Glomerular endothelial cell (primary cell): ENCODE data around the gene SPINDOC. TPM values are rescaled to one million over a fixed set of nuclear protein-coding genes. Genes with fewer than 3 reads are reported as not detected.
"Not testable (repeated sequence)": the region's sequence is repeated elsewhere in the genome, so short reads cannot be mapped to it uniquely, and the experiment has no call there.

Experiments
- DNase-seq: peaks from one replicate; pipeline ENCODE4 v3.0.0-alpha.2; 2011; ENCODE audit warnings: low read depth, low spot score; ENCODE audit errors: extremely low read depth
- total RNA-seq: library from RNA; depleted of rRNA; stranded (reverse); fragments of >200 nt; gene quantifications from 2 replicates; pipeline ENCODE4 v1.2.3, GENCODE V29; 2015

Gene SPINDOC, protein sequence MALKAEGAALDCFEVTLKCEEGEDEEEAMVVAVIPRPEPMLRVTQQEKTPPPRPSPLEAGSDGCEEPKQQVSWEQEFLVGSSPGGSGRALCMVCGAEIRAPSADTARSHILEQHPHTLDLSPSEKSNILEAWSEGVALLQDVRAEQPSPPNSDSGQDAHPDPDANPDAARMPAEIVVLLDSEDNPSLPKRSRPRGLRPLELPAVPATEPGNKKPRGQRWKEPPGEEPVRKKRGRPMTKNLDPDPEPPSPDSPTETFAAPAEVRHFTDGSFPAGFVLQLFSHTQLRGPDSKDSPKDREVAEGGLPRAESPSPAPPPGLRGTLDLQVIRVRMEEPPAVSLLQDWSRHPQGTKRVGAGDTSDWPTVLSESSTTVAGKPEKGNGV
- total RNA-seq = 33.3 and 41.6 TPM in 2 replicates

GRCh38 chr11:63813035-63813562 lies at the start of gene SPINDOC:
SPINDOC (plus strand) TSS chr11:63813456; CDS start chr11:63813687, 231 bp downstream.
- no peak for DNase-seq

DNA sequence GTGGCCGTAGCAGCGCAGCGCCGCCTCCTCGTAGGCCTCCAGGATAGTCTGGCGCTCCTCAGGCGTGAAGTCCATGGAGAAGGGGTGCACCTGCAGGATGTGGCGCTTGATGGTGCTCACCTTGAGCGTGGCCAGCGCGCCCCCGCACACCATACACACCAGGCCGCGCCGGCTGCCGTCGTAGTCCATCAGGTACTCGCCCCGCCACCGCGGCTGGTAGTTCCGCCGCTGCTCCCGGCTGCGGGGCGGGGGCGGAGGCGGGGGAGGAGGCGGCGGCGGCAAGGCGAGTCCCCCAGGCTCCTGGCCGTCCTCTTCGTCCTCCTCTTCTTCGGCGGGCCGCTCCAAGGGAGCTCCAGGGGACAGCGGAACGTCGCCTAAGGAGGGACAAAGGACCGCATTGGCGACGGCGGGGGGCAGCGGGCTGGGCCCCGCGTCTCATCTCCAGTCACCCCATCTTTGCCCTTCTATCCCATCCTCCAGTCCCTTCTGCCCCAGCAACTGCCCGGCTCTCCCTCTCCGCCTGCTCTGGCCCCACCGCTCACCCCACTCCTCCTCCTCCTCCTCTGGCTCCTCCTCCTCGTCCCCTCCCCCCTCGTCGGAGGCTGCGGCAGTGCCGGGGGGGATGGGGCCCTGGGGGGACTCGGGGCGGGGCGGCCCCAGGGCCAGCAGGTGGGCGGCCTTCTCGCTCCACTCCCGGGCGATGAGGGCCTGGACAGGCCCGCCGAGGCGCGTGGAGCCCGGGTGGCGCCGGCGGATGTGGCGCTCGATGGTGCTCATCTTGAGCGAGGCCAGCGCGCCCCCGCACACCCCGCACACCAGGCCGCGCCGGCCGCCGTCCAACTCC lies 49.5 kb upstream of the SPINDOC start:
- no peak for DNase-seq

- DNase-seq = no peak
Measured at GRCh38 chr11:63764340-63764678, 48.9 kb upstream of the SPINDOC start.

DNA sequence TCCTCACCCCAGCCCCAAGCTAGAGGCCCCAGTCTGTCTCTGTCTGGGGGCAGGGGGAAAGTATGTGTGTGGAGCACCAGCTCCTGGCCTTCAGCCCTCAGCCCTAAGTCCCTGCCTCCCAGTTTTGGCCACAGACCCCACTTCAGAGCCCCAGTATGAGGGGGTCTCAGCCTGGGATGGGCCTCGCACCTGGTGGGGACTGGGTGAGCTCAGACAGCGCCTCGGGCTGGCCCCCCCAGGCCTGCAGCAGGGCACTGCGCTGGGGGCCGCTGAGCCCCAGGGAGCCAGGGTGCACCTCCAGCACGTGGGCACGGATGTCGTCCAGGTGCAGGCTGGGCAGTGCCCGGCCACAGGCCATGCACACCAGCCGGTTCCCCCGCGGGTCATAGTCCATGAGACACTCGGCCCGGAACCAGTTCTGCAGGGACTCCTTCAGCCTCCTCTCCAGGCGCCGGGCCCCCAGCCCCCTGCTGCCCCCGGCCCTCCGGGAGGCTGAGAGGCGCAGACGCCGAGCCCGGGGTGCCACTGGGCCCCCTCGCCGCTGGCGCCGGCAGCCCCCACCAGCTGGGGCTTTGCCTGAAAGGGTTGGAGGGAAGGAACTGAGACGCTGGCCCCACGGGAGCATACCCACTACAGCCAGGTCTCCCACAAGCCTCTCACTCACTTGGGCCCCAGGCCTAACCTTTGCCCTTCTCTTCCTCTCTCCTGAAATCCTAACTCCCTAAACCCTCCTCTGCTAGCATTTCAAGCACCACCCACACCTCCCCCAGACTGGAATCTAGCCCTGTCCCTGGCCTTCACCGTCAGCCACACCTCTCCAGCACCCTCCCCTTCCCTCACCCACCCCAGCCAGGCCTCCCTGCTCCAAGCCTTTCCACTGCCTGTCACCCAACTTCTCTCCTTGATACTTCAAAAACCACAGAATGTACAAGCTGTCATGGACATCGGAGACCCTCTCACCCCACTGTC lies 48.3 kb upstream of the SPINDOC start:
- no peak for DNase-seq

- DNase-seq = no peak
Measured at GRCh38 chr11:63765688-63766241, 47.5 kb upstream of the SPINDOC start.

GRCh38 chr11:63766531-63767235 lies 46.6 kb upstream of the SPINDOC start:
- no peak for DNase-seq

- no peak for DNase-seq
Measured at GRCh38 chr11:63767267-63767564, 46.0 kb upstream of the SPINDOC start.

GRCh38 chr11:63767565-63768236 lies 45.6 kb upstream of the SPINDOC start:
- peak; percentile 57 for DNase-seq

DNA sequence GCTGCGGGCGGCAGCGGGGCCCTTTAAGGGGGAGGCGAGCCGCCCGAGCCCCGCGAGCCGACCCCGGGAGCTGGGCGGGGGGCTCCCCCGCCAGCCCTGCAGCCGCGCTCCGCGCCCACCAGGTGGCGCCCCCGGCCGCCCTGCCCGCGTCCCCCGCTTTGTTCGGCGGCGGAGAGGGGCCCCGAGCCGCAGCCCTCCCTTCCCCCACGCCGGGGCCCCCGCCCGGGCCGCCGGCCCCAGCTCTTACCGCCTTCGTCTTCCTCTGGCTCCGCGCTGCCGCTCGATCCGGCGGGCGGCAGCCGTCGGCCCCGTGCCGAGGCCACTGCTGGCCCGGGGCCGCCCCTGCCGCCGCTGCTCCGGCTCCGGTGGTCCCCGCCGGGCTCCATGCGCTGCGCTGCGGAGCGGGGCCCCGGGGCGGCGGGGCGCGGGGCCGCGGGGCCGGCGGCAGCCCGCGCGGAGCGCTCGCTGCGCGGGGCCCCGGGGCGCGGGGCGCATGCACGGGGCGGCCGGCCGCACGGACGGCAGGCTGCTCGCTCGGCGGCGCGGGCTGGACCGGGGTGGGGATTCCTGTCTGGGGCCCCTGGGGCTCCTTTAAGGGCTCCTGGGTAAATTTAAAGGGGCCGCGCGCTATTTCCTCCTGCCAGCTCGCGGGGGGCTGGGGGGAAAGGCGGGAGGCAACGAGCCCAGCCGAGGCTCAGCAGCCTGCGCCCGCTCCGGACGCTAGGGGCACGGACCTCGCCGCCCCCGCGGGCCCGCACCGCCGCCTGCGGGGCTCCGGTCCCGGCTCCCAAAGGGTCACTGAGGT lies 44.8 kb upstream of the SPINDOC start, which contains the start of gene ZFTA:
Gene ZFTA (minus strand): TSS at position 539 of the 805 bp plus-strand sequence. CDS start 153 bp downstream, at position 386.
- no peak for DNase-seq

DNA sequence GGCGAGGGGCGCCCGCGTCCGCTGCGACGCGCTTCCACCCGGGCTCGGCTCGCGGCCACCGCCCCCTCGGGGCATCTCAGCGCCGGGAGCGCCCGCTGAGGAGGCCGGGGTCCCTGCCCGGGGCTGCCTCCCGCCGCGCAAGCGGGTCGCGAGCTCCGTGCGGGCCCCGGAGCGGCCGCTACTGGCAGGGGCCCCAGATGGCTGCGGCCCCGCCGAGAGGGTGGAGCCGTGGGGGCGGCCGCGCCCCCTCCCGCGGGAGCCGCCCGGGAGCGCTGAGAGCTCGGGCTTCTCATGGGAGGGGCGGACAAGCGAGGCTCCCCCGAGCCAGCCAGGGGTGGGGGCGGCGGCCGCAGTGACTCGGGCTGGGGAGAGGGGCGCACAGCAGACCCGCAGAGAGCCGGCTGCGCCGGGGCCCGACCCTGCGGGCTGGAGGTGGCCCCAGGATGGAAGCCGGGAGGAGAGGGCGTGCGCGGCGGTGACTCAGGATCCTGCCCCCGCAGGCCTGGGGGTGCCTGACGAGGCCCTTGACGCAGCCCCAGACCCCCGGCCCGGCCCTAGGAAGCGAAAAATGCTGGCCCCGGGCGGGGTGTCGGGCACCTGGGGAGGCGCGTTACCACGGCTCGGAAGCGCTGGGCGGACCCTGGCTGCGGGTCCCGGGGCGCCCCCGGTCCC lies 44.1 kb upstream of the SPINDOC start:
- DNase-seq = no peak

DNA sequence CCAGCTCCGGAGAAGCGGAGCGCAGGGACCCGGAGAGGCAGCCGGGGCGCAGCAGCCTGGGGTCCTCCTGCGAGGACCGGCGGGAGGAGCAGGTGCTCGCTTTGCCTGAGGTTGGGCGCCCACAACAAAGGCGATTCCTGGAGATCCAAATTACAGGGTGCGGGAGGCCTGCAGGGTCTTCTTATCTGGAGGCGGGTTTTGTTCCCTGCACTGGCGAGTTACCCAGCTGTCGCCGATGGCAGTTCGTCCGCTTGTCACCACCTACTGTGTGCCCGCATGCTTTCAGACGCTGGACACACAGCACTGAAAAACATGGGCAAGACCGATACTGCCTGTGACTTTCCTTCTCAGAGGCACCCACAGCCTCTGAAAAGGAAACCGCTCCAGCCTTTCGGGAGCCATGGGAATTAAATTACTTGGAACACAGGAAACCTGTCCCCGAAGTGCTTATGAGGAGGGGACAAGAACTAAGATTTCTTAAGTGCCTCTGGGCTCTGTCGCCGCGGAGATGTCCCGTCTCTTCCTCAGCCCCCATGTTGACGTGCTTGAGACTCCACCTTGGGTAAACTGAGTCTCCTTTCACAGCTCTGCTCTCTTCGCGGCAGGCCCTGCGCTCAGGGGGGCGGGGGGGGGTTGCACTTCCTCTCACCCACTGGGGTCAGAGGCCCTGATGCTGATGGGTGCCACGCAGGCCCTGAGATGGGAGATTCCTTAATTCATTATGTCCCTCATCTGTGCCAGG lies 43.4 kb upstream of the SPINDOC start:
- DNase-seq = no peak

- no peak for DNase-seq
Measured at GRCh38 chr11:63770763-63771162, 42.5 kb upstream of the SPINDOC start.

DNA sequence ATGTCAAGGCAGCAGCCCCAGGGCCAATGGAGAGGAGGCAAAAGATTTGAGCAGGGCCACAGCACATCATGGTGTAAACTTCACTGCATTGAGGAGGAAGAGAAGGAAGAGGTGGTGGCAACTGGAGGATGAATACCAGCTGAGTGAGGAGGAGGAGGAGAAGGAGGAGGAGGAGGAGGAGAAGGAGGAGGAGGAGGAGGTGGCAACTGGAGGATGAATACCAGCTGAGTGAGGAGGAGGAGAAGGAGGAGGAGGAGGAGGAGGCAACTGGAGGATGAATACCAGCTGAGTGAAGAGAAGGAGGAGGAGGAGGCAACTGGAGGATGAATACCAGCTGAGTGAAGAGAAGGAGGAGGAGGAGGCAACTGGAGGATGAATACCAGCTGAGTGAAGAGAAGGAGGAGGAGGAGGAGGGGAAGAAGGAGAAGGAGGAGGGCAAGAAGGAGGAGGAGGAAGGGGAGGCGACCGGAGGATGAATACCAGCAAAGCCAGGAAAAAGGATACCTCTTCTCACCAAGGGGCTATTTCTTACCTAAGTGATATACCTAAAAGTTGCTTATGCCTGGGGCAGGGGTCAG lies 41.4 kb upstream of the SPINDOC start:
- DNase-seq = not testable (repeated sequence)

- DNase-seq = no peak
Measured at GRCh38 chr11:63775191-63775590, 38.1 kb upstream of the SPINDOC start.

DNA sequence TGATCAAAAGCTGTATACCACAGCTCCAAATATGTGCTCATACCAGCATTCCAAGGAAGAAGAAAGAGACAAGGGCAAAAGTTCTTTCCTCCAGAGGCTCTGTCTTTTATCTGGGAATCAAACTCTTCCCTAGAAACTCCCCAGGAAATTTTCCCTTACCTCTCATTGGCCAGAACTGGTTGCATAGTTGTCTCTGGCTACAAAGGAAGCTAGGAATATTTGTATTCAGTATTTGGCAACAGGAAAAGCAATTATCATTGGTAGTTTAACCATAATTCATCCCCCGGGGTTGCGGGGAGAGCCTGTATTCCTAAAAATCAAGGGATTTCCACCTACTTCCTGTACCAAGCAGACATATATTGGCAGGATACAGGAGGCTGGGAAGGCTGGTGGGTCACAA lies 34.2 kb upstream of the SPINDOC start:
- no peak for DNase-seq

GRCh38 chr11:63782749-63783148 lies 30.5 kb upstream of the SPINDOC start:
- DNase-seq = no peak
